SK-N-SH (cell line): Measurements from ENCODE around the gene TMPRSS6. TPM values are rescaled to one million over a fixed set of nuclear protein-coding genes. Genes with fewer than 3 reads are reported as not detected.

ENCODE experiments used
- CTCF ChIA-PET: fragments of 300-600, 350-600 bp; formaldehyde crosslinking; extraction: SDS; loops from one replicate; lab custom pipeline; 2021; lab: Yijun Ruan, JAX
- POLR2A ChIA-PET: fragments of 350-600 bp; sonication (Branson Sonifier 250); formaldehyde crosslinking; extraction: SDS; loops from one replicate; lab custom pipeline; 2020; ENCODE audit warnings: antibody characterized with exemption, inconsistent platforms; lab: Yijun Ruan, JAX
- DNase-seq: peaks from one replicate; pipeline ENCODE4 v3.0.0; 2012
- H2AFZ ChIP-seq: fragments of 200-600 bp; sonication (generic); 2 replicates; pipeline ENCODE4 v1.8.1; 2016; ENCODE audit warnings: antibody characterized with exemption, mild to moderate bottlenecking, low read depth
- H3F3A ChIP-seq: fragments of 200-600 bp; sonication (generic); replicated peaks from 2 replicates; pipeline ENCODE3; 2016; ENCODE audit warnings: antibody characterized with exemption, mild to moderate bottlenecking; ENCODE audit not compliant: insufficient read depth
- H3K27ac ChIP-seq, 2 experiments: fragments of 200-500 bp in 1 of 2; fragments of 200-600 bp in 1 of 2; sonication (Bioruptor generic) in 1 of 2; sonication (generic), shearing (Covaris generic) in 1 of 2; 2 replicates each; pipeline versions ENCODE4 v1.5.1 to v1.6.1; 2014 to 2016; ENCODE audit warnings: low read depth in 2 of 2, inconsistent platforms in 1 of 2, low read length in 1 of 2, mild to moderate bottlenecking in 1 of 2, mixed read lengths in 1 of 2
- H3K27me3 ChIP-seq: fragments of 200-600 bp; sonication (generic), shearing (Covaris generic); 2 replicates; pipeline ENCODE4 v1.6.1; 2016; ENCODE audit warnings: mixed run types; ENCODE audit not compliant: insufficient read depth
- H3K36me3 ChIP-seq, 2 experiments: fragments of 200-500 bp in 1 of 2; fragments of 200-600 bp in 1 of 2; sonication (Bioruptor generic) in 1 of 2; sonication (generic) in 1 of 2; replicated peaks in 1 of 2; 2 replicates each; pipeline versions ENCODE3 to v1.5.1; 2014 to 2016; ENCODE audit warnings: low read length in 1 of 2, mild to moderate bottlenecking in 1 of 2; ENCODE audit not compliant: insufficient read depth in 2 of 2, control insufficient read depth in 1 of 2
- H3K4me1 ChIP-seq, 2 experiments: fragments of 200-500 bp in 1 of 2; fragments of 200-600 bp in 1 of 2; sonication (Bioruptor generic) in 1 of 2; sonication (generic), shearing (Covaris generic) in 1 of 2; 2 replicates each; pipeline versions ENCODE4 v1.5.1 to v1.6.1; 2014 to 2016; ENCODE audit warnings: low read depth in 1 of 2, low read length in 1 of 2, mixed run types in 1 of 2; ENCODE audit not compliant: insufficient read depth in 2 of 2, control insufficient read depth in 1 of 2
- H3K4me2 ChIP-seq: fragments of 200-600 bp; sonication (generic), shearing (Covaris generic); 2 replicates; pipeline ENCODE4 v1.6.1; 2017; ENCODE audit warnings: mixed run types
- H3K4me3 ChIP-seq, 2 experiments: fragments of 200-500 bp in 1 of 2; fragments of 200-600 bp in 1 of 2; sonication (Bioruptor generic) in 1 of 2; sonication (generic), shearing (Covaris generic) in 1 of 2; 2 replicates each; pipeline versions ENCODE4 v1.5.1 to v1.8.1; 2014 to 2016; ENCODE audit warnings: low read depth in 2 of 2, inconsistent platforms in 1 of 2, low read length in 1 of 2, mild to moderate bottlenecking in 1 of 2, mixed read lengths in 1 of 2, moderate library complexity in 1 of 2
- H3K79me2 ChIP-seq: fragments of 200-600 bp; sonication (generic); 2 replicates; pipeline ENCODE4 v1.8.1; 2017; ENCODE audit warnings: mild to moderate bottlenecking; ENCODE audit not compliant: insufficient read depth
- H3K9ac ChIP-seq: fragments of 200-600 bp; sonication (generic); 2 replicates; pipeline ENCODE4 v1.6.1; 2017; ENCODE audit warnings: mixed run types
- H3K9me2 ChIP-seq: fragments of 200-600 bp; sonication (generic); 2 replicates; pipeline ENCODE4 v1.6.1; 2017; ENCODE audit warnings: mixed run types
- H3K9me3 ChIP-seq: fragments of 200-600 bp; sonication (generic); 2 replicates; pipeline ENCODE4 v1.6.1; 2017; ENCODE audit warnings: mixed run types, mild to moderate bottlenecking, moderate library complexity
- H4K20me1 ChIP-seq: fragments of 200-600 bp; sonication (generic); 2 replicates; pipeline ENCODE4 v1.6.1; 2017; ENCODE audit warnings: mild to moderate bottlenecking, mixed run types; ENCODE audit not compliant: insufficient read depth
- CTCF ChIP-seq: fragments of 200-600 bp; sonication (generic); IDR thresholded peaks from 2 replicates; pipeline ENCODE4 v1.6.1; 2017; ENCODE audit warnings: antibody characterized with exemption, mild to moderate bottlenecking, moderate library complexity
- ELF1 ChIP-seq: IDR thresholded peaks from 2 replicates; pipeline ENCODE4 v1.4.0; 2012
- EZH2phosphoT487 ChIP-seq: fragments of 200-600 bp; sonication (generic); IDR thresholded peaks from 2 replicates; pipeline ENCODE4 v1.6.1; 2017; ENCODE audit warnings: low read depth, mixed run types, mild to moderate bottlenecking, antibody characterized with exemption, moderate library complexity, borderline replicate concordance
- FOXJ3 ChIP-seq: sonication (generic); formaldehyde crosslinking; IDR thresholded peaks from 2 replicates; pipeline ENCODE4 v1.5.1; 2020; ENCODE audit warnings: mild to moderate bottlenecking, missing genetic modification reagents
- IRF3 ChIP-seq: fragments of 150-350 bp; IDR thresholded peaks from 2 replicates; pipeline ENCODE4 v1.6.1; 2016; ENCODE audit warnings: mild to moderate bottlenecking, low read depth, low read length
- JUND ChIP-seq: IDR thresholded peaks from 2 replicates; pipeline ENCODE4 v1.4.0; 2012
- MXI1 ChIP-seq: IDR thresholded peaks from 2 replicates; pipeline ENCODE4 v1.6.1; 2012; ENCODE audit warnings: mild to moderate bottlenecking, low read depth, low read length, improper control_type of control experiment
- NRF1 ChIP-seq: IDR thresholded peaks from 2 replicates; pipeline ENCODE4 v1.6.1; 2012; ENCODE audit warnings: low read depth, mild to moderate bottlenecking, low read length
- RAD21 ChIP-seq: IDR thresholded peaks from 2 replicates; pipeline ENCODE4 v1.6.1; 2012; ENCODE audit warnings: mild to moderate bottlenecking, low read length
- ZBTB33 ChIP-seq: IDR thresholded peaks from 2 replicates; pipeline ENCODE4 v1.4.0; 2012; ENCODE audit warnings: low read depth, borderline replicate concordance
- WGBS: methylation state at CpG from one replicate; pipeline ENCODE4 v1.1.6; 2017; ENCODE audit warnings: low lambda C conversion rate; 5-methylcytosine and 5-hydroxymethylcytosine counted together
- polyA plus RNA-seq, 3 experiments: library from polyadenylated mRNA; depleted of rRNA; stranded (reverse); fragments of >200 nt; gene quantifications; 2 replicates each; pipeline ENCODE4 v1.2.3, GENCODE V29; 2012

The TMPRSS6 gene
- polyA plus RNA-seq, 1 of the 3 experiments (the other 2 are of a cell fraction): not detected

GRCh38 chr22:37107816-37108621 is 1.5 kb downstream of the TMPRSS6 start:
- no peak overlapping the region for H3K4me2 ChIP-seq
- no peaks in the 10 kb centered on the region for H3K36me3 ChIP-seq
- POLR2A ChIA-PET: no interaction called here
- no peak overlapping the region for H3K27ac ChIP-seq
- 0 out of 2 replicates have a peak, but pooled peaks cover 4% of the 10 kb centered on the region for H3K27me3 ChIP-seq
- H3K9ac ChIP-seq: no peak overlapping the region
- no peak overlapping the region for H2AFZ ChIP-seq
- TF ChIP-seq RAD21 (no peak), ELF1 (no peak)
- no peaks in the 10 kb centered on the region for H3K9me2 ChIP-seq
- CTCF ChIA-PET: interaction anchor here (0.6 kb wide), 1 partner anchor 92 kb away, joined by 4 read pairs; no protein-coding TSS in a partner anchor
- no peaks in the 10 kb centered on the region for H3K4me1 ChIP-seq
- H4K20me1 ChIP-seq: no peaks in the 10 kb centered on the region
- H3F3A ChIP-seq: no peaks in the 10 kb centered on the region
- no peaks in the 10 kb centered on the region for H3K79me2 ChIP-seq
- H3K9me3 ChIP-seq: no peaks in the 10 kb centered on the region
- DNase-seq: no peak
- no peak overlapping the region for H3K4me3 ChIP-seq
- WGBS: 68% methylated on average over 12 of the region's 18 CpGs

- H3K36me3 ChIP-seq: no peaks in the 10 kb centered on the region
- no peaks in the 10 kb centered on the region; a peak in 1 of 4 replicates for H3K4me1 ChIP-seq
- H3K27ac ChIP-seq: no peak overlapping the region
- no peaks in the 10 kb centered on the region for H3F3A ChIP-seq
- H3K27me3 ChIP-seq: 0 out of 2 replicates have a peak, but pooled peaks cover 4% of the 10 kb centered on the region
- TF ChIP-seq JUND (no peak), EZH2phosphoT487 (no peak), CTCF (no peak), IRF3 (no peak), ZBTB33 (no peak), NRF1 (no peak), MXI1 (no peak), FOXJ3 (CRISPR knock-in tag) (no peak)
- 43% methylated on average over 4 of the region's 5 CpGs for WGBS
- CTCF ChIA-PET: no interaction called here
- no peak overlapping the region for H3K9ac ChIP-seq
- H2AFZ ChIP-seq: no peak overlapping the region
- H3K4me3 ChIP-seq: no peak overlapping the region
- H3K9me3 ChIP-seq: no peaks in the 10 kb centered on the region
- DNase-seq: no peak
- no peak overlapping the region for H3K4me2 ChIP-seq
- no peaks in the 10 kb centered on the region for H3K79me2 ChIP-seq
- no peaks in the 10 kb centered on the region for H3K9me2 ChIP-seq
- no peaks in the 10 kb centered on the region for H4K20me1 ChIP-seq
- POLR2A ChIA-PET: no interaction called here
Observed at GRCh38 chr22:37105990-37106389, 3.5 kb downstream of the TMPRSS6 start.
